Measurements from ENCODE around the gene GMCL1.
"Not testable (repeated sequence)": the region's sequence is repeated elsewhere in the genome, so short reads cannot be mapped to it uniquely, and the experiment has no call there.

- TF ChIP-seq EZH2 (IDR thresholded peaks at IDR 0.05; ENCODE audit: borderline replicate concordance, low read depth, low read length); SMAD3 (CRISPR knock-in tag; conservative IDR thresholded peaks at IDR 0.05); NCOR1 (IDR thresholded peaks at IDR 0.05); FOXK2 (conservative IDR thresholded peaks at IDR 0.05 in 1 of 2, IDR thresholded peaks at IDR 0.05 in 1 of 2; ENCODE audit: low read depth in 2 of 2); PKNOX1 (IDR thresholded peaks at IDR 0.05); FOXJ3 (CRISPR knock-in tag; IDR thresholded peaks at IDR 0.05); ZNF766 (CRISPR knock-in tag; conservative IDR thresholded peaks at IDR 0.05); NR4A1 (CRISPR knock-in tag; IDR thresholded peaks at IDR 0.05); NR4A1 (tag; IDR thresholded peaks at IDR 0.05); HINFP (tag; conservative IDR thresholded peaks at IDR 0.05; ENCODE audit: low read depth): not testable (repeated sequence)
- TF ChIP-seq, protein P1, sequence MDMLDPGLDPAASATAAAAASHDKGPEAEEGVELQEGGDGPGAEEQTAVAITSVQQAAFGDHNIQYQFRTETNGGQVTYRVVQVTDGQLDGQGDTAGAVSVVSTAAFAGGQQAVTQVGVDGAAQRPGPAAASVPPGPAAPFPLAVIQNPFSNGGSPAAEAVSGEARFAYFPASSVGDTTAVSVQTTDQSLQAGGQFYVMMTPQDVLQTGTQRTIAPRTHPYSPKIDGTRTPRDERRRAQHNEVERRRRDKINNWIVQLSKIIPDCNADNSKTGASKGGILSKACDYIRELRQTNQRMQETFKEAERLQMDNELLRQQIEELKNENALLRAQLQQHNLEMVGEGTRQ (CRISPR knock-in tag; IDR thresholded peaks at IDR 0.05), result not testable (repeated sequence)
- TF ChIP-seq, protein P2, sequence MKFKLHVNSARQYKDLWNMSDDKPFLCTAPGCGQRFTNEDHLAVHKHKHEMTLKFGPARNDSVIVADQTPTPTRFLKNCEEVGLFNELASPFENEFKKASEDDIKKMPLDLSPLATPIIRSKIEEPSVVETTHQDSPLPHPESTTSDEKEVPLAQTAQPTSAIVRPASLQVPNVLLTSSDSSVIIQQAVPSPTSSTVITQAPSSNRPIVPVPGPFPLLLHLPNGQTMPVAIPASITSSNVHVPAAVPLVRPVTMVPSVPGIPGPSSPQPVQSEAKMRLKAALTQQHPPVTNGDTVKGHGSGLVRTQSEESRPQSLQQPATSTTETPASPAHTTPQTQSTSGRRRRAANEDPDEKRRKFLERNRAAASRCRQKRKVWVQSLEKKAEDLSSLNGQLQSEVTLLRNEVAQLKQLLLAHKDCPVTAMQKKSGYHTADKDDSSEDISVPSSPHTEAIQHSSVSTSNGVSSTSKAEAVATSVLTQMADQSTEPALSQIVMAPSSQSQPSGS (CRISPR knock-in tag; IDR thresholded peaks at IDR 0.05), result not testable (repeated sequence)
- TF ChIP-seq, protein P3, sequence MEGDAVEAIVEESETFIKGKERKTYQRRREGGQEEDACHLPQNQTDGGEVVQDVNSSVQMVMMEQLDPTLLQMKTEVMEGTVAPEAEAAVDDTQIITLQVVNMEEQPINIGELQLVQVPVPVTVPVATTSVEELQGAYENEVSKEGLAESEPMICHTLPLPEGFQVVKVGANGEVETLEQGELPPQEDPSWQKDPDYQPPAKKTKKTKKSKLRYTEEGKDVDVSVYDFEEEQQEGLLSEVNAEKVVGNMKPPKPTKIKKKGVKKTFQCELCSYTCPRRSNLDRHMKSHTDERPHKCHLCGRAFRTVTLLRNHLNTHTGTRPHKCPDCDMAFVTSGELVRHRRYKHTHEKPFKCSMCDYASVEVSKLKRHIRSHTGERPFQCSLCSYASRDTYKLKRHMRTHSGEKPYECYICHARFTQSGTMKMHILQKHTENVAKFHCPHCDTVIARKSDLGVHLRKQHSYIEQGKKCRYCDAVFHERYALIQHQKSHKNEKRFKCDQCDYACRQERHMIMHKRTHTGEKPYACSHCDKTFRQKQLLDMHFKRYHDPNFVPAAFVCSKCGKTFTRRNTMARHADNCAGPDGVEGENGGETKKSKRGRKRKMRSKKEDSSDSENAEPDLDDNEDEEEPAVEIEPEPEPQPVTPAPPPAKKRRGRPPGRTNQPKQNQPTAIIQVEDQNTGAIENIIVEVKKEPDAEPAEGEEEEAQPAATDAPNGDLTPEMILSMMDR (IDR thresholded peaks at IDR 0.05 in 2 of 3, conservative IDR thresholded peaks at IDR 0.05 in 1 of 3; ENCODE audit: insufficient read depth in 2 of 3, low read depth in 1 of 3, low read length in 3 of 3), result not testable (repeated sequence)
Observed at GRCh38 chr2:69894737-69895136, 65.3 kb downstream of the GMCL1 start.
